Lung (tissue), 12 donors: ENCODE measurements around the gene PAXIP1. TPM values are rescaled to one million over a fixed set of nuclear protein-coding genes. Genes with fewer than 3 reads are reported as not detected.
A peak's percentile ranks its signal among the peaks of the same experiment; 100 is the strongest.

Experiments used
- ATAC-seq: fragments of 200-7000 bp; cut with Tn5 transposase; one replicate; pipeline ENCODE4 v1.9.1; 2020; ENCODE audit warnings: moderate number of reproducible peaks; ENCODE audit not compliant: insufficient read depth, low FRiP score
- DNase-seq, 3 donors: peaks; one replicate each; pipeline ENCODE4 v3.0.0-alpha.2; 2013 to 2017
- H3K27ac ChIP-seq, 2 donors: one replicate each; pipeline ENCODE4 v1.5.1; 2013; ENCODE audit warnings: mild to moderate bottlenecking in 2 of 2, moderate library complexity in 2 of 2, control low read depth in 1 of 2, inconsistent platforms in 1 of 2, low read depth in 1 of 2, low read length in 1 of 2
- H3K27me3 ChIP-seq, 3 donors: one replicate each; pipeline ENCODE4 v1.5.1; 2013; ENCODE audit warnings: low read length in 2 of 3; ENCODE audit not compliant: control insufficient read depth in 3 of 3, insufficient read depth in 3 of 3
- H3K36me3 ChIP-seq, 4 donors: one replicate each; pipeline ENCODE4 v1.5.1; 2013; ENCODE audit warnings: low read length in 4 of 4, mild to moderate bottlenecking in 1 of 4, moderate library complexity in 1 of 4; ENCODE audit not compliant: control insufficient read depth in 4 of 4, insufficient read depth in 4 of 4
- H3K4me1 ChIP-seq, 5 donors: one replicate each; pipeline ENCODE4 v1.5.1; 2013; ENCODE audit warnings: low read length in 5 of 5, mild to moderate bottlenecking in 2 of 5, moderate library complexity in 1 of 5; ENCODE audit not compliant: control insufficient read depth in 5 of 5, insufficient read depth in 5 of 5
- H3K4me3 ChIP-seq: one replicate; pipeline ENCODE4 v1.5.1; 2013; ENCODE audit warnings: mild to moderate bottlenecking, control low read depth, moderate library complexity
- H3K9ac ChIP-seq, 2 donors: one replicate each; pipeline ENCODE4 v1.5.1; 2013; ENCODE audit warnings: low read length in 2 of 2, control low read depth in 1 of 2; ENCODE audit not compliant: insufficient read depth in 1 of 2
- H3K9me3 ChIP-seq, 4 donors: one replicate each; pipeline ENCODE4 v1.5.1; 2013; ENCODE audit warnings: low read length in 3 of 4, mild to moderate bottlenecking in 1 of 4, moderate library complexity in 1 of 4; ENCODE audit not compliant: control insufficient read depth in 4 of 4, insufficient read depth in 3 of 4
- WGBS, 2 donors: extraction: QIAGEN DNeasy Blood & Tissue Kit; methylation state at CpG; one replicate each; pipeline ENCODE4 v1.1.7; 2013; 5-methylcytosine and 5-hydroxymethylcytosine counted together
- polyA plus RNA-seq, 2 donors: library from polyadenylated mRNA; stranded (reverse); fragments of 200-250 nt; gene quantifications; one replicate each; pipeline ENCODE4 v1.2.1, GENCODE V29; 2013
- total RNA-seq, 2 donors: library from RNA; depleted of rRNA in 1 of 2; stranded (reverse); fragments of >200 nt in 1 of 2; gene quantifications; one replicate each; pipeline ENCODE4 v1.2.1, GENCODE V29; 2014 to 2021
- TF ChIP-seq, protein P1 (sequence below): IDR thresholded peaks from 2 replicates; pipeline ENCODE4 v1.5.1; 2012; ENCODE audit warnings: mild to moderate bottlenecking; ENCODE audit errors: control extremely low read depth, extremely low read depth
- donor health status: control.
- donor health status: control.
- donor health status: Bipolar disorder and iron deficiency.
- donor health status: healthy.
- donor health status: DM: yes; HTN: yes; CAD: no.

The PAXIP1 gene
- total and polyA plus RNA-seq, 4 donors = 4.7 to 15.3 (median 7.5) TPM

DNA sequence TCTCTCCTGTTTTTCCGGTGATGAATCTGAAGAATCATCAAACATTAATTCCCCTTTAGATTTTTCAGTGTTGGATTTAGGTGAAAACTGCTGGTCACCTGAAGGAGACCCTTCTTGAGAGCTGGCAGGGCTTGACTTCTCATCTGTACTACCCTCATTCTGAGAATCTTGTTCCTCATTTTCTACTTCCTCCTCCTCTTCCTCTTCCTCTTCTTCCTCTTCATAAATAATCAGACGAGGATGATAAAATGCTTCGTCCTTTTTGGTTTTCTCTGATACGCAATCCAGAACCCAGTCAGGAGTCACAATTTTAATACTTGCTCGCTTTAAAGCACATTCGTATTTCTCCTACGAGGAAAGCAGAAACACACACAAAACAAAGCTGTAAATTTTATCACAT is 26.9 kb downstream of the PAXIP1 start:
- 63 to 79% methylated on average over 7 of the region's 7 CpGs for whole genome bisulfite sequencing, 2 donors
- TF ChIP-seq, protein P1, sequence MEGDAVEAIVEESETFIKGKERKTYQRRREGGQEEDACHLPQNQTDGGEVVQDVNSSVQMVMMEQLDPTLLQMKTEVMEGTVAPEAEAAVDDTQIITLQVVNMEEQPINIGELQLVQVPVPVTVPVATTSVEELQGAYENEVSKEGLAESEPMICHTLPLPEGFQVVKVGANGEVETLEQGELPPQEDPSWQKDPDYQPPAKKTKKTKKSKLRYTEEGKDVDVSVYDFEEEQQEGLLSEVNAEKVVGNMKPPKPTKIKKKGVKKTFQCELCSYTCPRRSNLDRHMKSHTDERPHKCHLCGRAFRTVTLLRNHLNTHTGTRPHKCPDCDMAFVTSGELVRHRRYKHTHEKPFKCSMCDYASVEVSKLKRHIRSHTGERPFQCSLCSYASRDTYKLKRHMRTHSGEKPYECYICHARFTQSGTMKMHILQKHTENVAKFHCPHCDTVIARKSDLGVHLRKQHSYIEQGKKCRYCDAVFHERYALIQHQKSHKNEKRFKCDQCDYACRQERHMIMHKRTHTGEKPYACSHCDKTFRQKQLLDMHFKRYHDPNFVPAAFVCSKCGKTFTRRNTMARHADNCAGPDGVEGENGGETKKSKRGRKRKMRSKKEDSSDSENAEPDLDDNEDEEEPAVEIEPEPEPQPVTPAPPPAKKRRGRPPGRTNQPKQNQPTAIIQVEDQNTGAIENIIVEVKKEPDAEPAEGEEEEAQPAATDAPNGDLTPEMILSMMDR = no peak
- Histone ChIP-seq H3K9me3 (no peaks in the 10 kb centered on the region), H3K36me3 (peaks cover 14 to 22% (median 19%) of the 10 kb centered on the region in 4 donors), H3K4me1 (no peaks in the 10 kb centered on the region), H3K27ac (no peak overlapping the region), H3K27me3 (no peaks in the 10 kb centered on the region), H3K4me3 (no peak overlapping the region), H3K9ac (no peak overlapping the region)
- no peak for ATAC-seq
- no peak for DNase-seq

DNA sequence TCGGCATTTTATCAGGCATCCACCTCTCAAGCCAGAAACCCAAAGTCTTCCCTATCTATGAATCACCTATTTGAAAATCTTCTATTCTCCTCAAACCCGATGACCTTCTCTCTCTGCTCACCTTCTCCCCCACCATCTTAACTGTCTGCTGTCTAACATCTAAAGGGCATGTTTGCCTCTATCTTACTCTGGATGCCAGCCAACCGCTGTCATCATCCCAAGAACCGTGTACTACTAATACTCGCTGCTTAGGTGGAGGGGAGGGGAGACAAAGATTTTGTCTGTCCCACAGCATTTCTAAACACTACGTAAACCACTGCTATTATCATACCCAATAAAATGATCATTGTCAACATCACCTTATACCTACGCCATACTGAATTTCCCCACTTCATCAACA is 29.5 kb downstream of the PAXIP1 start:
- no peak for DNase-seq
- 94 to 96% methylated on average over 7 of the region's 7 CpGs for WGBS, 2 donors
- Histone ChIP-seq H3K4me3 (no peak overlapping the region), H3K36me3 (peaks cover 11 to 27% (median 18%) of the 10 kb centered on the region in 4 donors), H3K9me3 (peaks cover 0 to 2% (median 0%) of the 10 kb centered on the region in 4 donors), H3K27ac (no peak overlapping the region), H3K27me3 (no peaks in the 10 kb centered on the region), H3K9ac (no peak overlapping the region), H3K4me1 (no peaks in the 10 kb centered on the region)
- TF ChIP-seq, protein P1 = no peak
- no peak for ATAC-seq

DNA sequence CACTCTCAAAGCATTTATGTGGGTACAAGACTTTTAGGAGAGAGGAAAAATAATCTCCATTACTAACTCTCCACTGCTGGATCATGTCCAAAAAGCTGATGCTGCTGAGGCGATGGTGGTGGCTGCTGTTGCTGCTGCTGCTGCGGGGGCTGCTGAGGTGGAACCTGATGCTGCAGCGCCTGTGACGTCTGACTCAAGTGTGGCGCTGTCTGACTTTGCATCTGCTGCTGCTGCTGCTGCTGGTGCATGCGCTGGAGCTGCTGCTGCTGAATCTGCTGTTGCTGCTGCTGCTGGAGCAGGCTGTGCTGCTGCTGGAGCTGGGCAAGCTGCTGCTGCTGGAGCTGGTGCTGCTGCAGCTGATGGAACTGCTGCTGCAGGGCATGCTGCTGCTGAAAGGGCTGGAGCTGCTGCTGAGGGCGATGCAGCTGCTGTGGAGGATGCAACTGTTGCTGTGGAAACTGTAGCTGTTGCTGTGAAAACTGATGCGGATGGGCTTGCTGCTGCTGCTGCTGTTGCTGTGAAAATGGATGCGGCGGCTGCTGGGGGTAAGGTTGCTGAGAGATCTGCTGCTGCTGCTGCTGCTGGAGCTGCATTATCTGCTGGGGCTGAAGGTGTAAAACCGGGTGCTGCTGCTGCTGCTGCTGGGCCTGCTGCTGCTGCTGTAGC is 34.5 kb downstream of the PAXIP1 start:
- TF ChIP-seq, protein P1 = no peak
- WGBS, 2 donors = 93% methylated on average over 11 of the region's 11 CpGs
- peak in 2 of 3 donors; percentile 3 to 6 for DNase-seq

More for the DNA sequence above, 34.5 kb downstream of the PAXIP1 start:
- Histone ChIP-seq H3K27me3 (no peaks in the 10 kb centered on the region), H3K36me3 (peaks cover 8 to 37% (median 21%) of the 10 kb centered on the region in 4 donors), H3K9ac (no peak overlapping the region), H3K4me1 (no peaks in the 10 kb centered on the region), H3K9me3 (peaks cover 0 to 4% (median 0%) of the 10 kb centered on the region in 4 donors), H3K4me3 (no peak overlapping the region), H3K27ac (no peak overlapping the region)
- ATAC-seq = no peak
